ENCODE results near the gene AP2B1.
A peak's percentile ranks its signal among the peaks of the same experiment; 100 is the strongest.
"Not testable (repeated sequence)": the region's sequence is repeated elsewhere in the genome, so short reads cannot be mapped to it uniquely, and the experiment has no call there.

Gene AP2B1

DNA sequence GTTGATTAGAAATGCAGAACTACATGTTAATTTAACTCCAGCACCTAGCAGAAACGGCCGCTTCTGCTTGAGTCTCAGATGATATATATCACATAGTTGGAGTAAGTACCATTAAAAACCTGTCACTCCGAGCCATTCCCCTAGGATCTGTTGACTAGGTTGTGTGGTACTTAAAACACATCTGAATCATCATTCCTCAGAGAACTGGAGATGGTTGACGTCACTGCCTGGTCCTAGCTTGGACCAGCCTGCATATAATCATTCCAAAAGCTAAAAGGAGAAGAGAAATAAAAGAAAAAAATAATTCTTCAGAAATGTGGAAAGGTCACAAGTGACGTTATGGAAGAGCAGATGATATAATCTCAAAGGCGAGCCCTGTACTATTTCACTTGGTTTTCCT is 113.0 kb downstream of the AP2B1 start:
- ATAC-seq (no peak), DNase-seq (no peak)

GRCh38 chr17:35701491-35701890 is 114.4 kb downstream of the AP2B1 start:
- DNase-seq (no peak), ATAC-seq (no peak)

DNA sequence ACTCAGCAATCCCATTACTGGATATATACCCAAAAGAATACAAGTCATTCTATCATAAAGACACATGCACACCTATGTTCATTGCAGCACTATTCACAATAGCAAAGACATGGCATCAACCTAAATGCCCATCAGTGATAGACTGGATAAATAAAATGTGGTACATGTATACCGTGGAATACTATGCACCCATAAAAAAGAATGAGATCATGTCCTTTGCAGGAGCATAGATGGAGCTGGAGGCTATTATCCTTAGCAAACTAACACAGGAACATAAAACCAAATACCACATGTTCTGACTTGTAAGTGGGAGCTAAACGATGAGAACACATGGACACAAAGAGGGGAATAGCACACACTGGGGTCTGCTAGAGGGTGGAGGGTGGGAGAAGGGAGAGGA is 116.2 kb downstream of the AP2B1 start:
- ATAC-seq, DNase-seq: not testable (repeated sequence)

GRCh38 chr17:35705230-35705629 is 118.1 kb downstream of the AP2B1 start:
- no peak for ATAC-seq
- no peak for DNase-seq

DNA sequence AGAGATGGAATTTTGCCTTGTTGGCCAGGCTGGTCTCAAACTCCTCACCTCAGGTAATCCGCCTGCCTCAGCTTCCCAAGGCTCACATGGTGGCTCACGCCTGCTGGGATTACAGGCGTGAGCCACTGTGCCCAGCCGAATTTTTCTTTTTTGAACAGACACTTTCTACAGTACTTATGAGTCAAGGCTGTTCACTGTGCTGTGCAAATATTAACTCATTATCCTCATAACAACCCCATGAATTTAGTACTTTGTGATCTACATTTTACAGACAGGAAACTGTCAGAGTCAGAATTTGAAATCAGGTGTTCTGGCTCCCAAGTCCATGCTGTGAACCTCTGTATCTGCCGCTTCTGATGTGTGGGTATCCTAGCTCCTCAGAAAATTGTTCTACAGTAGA is 118.6 kb downstream of the AP2B1 start:
- no peak for ATAC-seq
- no peak for DNase-seq

DNA sequence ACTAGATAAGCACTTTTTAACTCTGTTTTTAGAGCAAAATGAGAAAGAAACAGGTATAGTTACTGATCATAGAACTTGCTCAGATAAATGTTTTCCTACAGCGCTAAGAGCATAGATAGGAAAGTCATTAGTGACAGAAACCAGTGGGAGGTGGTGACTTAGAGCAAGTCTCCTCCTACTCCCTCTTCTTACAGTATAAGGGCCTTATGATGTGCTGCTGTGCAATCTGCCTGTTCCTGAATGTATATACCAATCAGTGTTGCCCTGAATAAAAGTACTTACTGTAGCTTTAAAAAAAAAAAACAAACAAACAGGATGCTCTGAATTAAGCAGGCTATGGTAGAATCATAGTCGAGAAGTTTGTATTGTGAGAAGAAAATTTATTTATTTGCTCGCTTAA is 121.0 kb downstream of the AP2B1 start:
- no peak for DNase-seq
- ATAC-seq: peak; percentile 55

GRCh38 chr17:35708951-35709350 is 121.8 kb downstream of the AP2B1 start:
- no peak for DNase-seq
- ATAC-seq: no peak

GRCh38 chr17:35709874-35710273 is 122.8 kb downstream of the AP2B1 start:
- DNase-seq (no peak), ATAC-seq (no peak)

- no peak for ATAC-seq
- no peak for DNase-seq
These were observed 123.8 kb downstream of the AP2B1 start for GRCh38 chr17:35710950-35711349.

DNA sequence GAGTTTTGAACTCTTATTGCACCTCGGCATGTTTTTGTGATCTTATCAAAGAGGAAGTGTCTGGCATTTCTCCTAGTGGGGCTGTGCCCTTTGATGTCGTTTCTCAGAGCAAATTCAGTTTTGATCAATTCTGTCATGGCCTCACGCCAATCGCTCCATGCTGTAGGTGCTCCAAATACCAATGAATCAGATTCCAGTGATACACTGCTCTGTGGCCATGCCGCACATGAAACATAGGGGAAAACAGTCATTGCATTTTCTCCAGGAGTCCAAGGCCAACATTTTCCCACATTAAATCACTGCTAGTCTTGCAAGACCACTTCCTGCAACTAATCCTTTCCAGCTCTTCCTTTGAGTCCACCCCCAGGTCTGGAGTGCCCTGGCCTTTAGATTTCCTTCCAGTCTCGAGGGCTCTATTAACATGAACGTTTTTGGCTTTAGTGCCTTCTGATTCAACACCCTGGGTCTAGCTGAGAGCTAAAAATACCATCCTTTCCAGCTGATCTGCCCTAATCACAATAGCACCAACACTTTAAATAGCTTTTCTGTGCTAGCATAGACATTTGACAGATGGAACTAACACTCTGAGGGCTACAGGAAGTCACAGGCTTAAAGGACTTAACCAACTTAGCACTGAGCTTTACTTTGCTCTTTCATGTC is 126.1 kb downstream of the AP2B1 start:
- ATAC-seq (peak; percentile 44), DNase-seq (no peak)

GRCh38 chr17:35714988-35715387 is 127.9 kb downstream of the AP2B1 start:
- no peak for ATAC-seq
- no peak for DNase-seq

DNA sequence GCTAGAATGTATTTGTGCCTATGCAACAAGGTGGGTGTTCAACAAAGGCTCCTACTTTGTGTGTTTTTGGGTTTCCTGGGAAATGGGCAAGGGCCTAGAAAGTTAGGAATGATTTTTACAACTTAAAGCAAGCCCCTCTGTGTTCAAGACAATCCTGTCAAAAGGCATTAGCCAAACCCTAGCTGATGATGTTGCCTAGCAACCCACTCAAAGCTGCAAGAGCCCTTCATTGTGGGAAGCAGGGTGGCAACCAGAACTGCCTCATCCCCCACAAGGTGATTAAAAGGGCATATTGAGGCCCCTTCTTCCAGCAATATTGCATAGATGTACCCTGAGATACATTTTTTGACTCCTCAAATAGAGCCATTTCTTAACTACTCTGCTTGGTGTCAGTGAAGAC is 128.3 kb downstream of the AP2B1 start:
- DNase-seq: no peak
- no peak for ATAC-seq

DNA sequence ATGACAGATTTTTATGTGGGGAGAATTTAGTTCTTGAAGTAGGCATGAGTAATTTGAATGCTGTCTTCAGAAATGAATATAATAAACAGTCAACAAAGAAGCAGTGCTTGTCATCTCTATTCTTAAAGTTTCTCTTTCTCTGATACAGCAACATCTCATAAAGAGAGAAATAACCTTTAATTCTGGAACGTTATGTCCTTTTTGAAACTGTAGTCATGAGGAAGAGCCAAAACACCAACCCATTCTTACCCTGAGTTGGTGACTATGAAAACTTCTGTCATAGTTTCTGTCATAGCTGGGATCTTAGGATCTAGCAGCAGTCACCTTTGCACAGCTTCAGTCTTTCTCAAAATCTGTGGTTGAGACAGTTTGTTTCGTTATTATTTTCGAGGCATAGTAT is 129.1 kb downstream of the AP2B1 start:
- no peak for DNase-seq
- no peak for ATAC-seq

DNA sequence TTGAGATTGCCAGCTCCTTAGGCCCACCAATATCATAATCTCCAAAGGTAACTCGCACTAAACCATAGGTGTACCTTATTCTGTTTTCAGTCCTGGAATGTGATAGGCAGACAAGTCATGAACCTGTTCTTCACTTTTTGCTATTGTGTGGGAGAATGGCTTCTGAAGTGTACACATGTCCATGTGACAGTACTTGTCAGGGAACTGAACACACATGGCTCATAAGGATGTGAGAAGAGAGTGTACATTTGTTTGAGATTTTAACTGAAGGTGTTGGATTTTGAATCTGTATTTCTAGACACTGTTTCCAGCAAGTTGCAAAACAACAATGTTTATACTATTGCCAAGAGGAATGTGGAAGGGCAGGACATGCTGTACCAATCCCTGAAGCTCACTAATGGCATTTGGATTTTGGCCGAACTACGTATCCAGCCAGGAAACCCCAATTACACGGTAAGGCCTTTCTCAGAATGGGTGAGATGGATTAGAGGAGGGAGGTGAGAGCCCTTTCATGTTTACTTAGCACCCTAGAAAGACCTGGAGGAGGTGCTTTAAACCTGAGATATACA is 129.9 kb downstream of the AP2B1 start:
- no peak for DNase-seq
- no peak for ATAC-seq

DNA sequence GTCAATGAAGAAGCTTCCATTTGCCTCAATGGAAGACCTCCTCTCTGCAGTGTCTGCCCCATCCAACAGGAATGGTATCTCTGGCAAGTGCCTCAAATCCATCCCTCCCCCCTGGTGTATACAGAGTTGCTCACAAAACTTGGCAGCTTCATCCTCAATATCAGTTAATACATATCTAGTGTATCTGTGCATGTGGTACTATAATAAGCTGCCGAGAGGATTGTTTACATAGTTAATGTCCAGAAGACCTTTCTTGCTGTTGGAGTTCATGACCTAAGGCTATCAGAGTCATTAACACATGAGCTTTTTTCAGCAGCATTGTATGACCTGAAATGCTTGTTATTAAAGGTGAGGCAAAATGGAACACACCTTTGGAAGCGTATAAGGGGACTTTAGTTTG is 130.4 kb downstream of the AP2B1 start:
- ATAC-seq (no peak), DNase-seq (no peak)

- no peak for DNase-seq
- ATAC-seq: no peak
These were observed 136.6 kb downstream of the AP2B1 start for GRCh38 chr17:35723735-35724134.

DNA sequence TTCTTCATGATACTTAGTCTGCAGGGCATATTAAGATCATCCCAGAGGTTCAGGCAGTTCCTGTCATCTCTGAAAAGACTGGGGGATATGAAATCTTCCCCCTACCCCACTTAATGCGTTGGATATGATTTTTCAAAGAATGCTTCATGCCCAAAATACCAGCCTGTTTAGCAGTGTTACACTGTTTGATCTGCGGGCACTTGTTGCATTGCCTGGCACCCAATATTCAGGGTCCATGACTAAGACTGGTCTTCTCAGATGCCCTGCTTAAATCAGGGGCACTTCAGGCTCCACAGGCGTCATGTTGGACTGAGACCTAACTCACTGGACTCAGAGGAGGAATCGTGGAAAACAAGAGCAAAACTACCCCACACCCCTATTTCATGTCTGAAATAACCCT is 137.9 kb downstream of the AP2B1 start:
- ATAC-seq (no peak), DNase-seq (no peak)

DNA sequence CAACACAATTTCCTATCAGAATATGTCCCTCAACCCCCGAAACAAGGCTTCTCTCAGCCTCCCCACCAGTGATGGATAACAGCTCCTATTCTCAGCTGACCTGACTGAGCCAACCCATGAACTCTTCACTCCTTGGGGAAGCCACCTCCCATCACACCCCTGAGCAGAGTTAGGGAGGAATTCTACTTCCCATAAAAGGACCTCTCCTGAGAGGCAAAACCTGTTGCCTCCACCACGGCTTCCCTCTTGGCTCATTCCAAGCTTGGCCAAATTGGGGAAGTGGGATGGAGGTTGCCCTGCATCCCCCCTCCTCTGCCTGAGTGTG is 138.6 kb downstream of the AP2B1 start:
- DNase-seq: no peak
- no peak for ATAC-seq

- no peak for ATAC-seq
- DNase-seq: no peak
These were observed 139.2 kb downstream of the AP2B1 start for GRCh38 chr17:35726127-35726952.

GRCh38 chr17:35726953-35727460 is 139.9 kb downstream of the AP2B1 start:
- no peak for DNase-seq
- ATAC-seq: no peak

DNA sequence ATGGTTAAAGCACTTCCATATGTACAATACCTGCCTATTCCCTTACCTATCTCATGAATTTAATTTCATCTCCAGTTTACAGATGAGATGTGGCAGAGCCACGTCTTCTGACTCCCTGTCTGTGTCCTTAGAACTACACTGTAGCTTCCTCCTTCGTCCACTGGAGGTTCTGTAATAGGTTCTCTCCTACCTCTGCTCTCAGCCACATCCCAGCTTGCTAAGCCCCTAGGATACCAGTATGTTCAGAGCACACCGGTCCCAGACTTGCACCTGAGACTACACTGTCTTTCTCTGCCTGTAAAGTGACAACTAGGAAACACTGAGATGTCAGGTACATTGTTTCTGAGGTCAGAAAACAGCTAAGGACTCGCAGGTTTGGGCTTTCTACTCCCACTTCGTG is 140.5 kb downstream of the AP2B1 start:
- no peak for DNase-seq
- no peak for ATAC-seq

DNA sequence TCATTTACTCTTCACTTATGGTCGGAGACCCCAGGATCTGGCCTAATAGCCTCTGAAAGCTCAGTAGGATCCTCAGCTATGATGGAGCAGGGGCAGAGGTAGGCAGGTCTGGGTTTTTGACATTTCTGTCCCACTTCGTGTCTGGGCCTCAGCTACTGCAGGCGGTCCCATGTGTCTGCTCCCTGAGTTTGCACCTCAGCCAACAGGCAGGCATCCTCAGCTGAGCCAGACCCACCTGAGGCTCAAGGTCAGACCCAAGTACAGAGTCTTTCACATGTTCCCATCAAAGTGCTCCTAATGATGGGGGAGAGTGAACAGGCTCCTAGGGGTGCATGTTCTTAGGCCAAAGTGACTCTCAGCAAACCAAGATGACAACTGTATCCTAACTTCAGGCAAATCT is 141.4 kb downstream of the AP2B1 start:
- no peak for DNase-seq
- no peak for ATAC-seq

DNA sequence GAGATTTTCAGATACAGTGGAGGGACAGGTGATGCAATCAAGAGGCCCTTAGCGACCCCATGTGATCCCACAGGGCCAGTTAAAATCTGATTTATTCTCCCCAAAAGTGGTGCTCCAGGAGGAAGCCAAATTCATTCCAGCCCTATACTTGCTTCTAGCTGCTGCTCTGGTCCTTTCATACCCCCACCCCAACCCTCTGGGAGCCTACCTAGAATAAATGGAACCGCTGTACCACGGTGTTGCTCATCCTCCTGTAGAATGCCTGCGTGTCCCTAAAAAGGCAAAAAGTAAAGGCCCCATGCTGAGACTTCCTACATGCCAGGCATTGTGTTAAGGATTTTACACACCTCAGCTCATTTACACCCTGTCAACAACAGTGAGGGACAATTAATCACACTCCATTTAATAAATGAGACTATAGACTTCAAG is 142.3 kb downstream of the AP2B1 start:
- ATAC-seq (no peak), DNase-seq (no peak)
